HG02870 (cell line): ENCODE measurements around the gene FGGY.
"Not testable (repeated sequence)": the region's sequence is repeated elsewhere in the genome, so short reads cannot be mapped to it uniquely, and the experiment has no call there.

Experiments used
- ATAC-seq: cut with Tn5 transposase; IDR thresholded peaks from one replicate; pipeline ENCODE4 v1.9.1; 2021; ENCODE audit warnings: mild to moderate bottlenecking, moderate library complexity; ENCODE audit not compliant: unreplicated experiment

FGGY gene, protein sequence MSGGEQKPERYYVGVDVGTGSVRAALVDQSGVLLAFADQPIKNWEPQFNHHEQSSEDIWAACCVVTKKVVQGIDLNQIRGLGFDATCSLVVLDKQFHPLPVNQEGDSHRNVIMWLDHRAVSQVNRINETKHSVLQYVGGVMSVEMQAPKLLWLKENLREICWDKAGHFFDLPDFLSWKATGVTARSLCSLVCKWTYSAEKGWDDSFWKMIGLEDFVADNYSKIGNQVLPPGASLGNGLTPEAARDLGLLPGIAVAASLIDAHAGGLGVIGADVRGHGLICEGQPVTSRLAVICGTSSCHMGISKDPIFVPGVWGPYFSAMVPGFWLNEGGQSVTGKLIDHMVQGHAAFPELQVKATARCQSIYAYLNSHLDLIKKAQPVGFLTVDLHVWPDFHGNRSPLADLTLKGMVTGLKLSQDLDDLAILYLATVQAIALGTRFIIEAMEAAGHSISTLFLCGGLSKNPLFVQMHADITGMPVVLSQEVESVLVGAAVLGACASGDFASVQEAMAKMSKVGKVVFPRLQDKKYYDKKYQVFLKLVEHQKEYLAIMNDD

DNA sequence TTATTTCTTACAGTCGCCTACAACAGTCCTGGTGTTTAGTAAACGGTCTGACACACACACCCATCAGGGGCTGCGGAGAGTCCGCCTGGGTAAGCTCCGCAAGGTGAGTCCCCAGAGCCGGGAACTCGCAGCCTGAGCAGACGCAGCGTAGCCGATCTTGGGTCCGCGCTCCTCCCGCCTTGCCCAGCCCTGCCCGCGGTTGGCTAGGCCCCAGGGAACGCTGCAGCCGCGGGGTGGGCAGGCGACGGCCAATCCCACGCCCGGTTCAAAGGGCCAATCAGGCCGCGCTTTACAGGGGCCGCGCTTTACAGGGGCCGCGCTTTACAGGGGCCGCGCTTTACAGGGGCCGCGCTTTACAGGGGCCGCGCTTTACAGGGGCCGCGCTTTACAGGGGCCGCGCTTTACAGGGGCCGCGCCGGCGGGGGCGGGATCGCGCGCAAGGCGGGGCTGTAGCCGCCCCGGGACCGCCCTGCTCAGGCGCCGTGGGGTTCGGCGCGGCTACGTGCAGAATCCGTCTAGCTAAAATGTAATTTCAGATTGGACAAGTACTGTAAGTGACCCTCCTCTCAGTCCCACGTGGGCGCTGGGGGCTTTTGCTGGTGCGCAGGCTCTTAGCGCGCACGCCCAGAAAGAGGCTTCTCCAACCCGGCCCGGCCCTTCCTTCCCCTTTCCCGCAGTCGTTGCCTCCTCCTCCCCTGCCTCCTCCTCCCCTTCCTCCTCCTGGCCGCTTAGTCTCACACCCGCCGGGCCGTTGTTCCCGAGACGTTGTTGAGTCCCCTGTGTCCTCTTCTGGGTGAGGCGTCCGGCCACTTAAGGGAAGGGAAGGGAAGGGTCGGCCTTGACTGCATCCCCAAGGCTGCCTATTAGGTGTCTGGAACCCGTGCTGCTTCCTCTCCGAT lies at the start of gene FGGY:
TSS of gene FGGY (plus strand) at position 737 of the 899 bp plus-strand sequence. CDS start 24,456 bp downstream, outside the sequence.
- ATAC-seq = peak; percentile 91

DNA sequence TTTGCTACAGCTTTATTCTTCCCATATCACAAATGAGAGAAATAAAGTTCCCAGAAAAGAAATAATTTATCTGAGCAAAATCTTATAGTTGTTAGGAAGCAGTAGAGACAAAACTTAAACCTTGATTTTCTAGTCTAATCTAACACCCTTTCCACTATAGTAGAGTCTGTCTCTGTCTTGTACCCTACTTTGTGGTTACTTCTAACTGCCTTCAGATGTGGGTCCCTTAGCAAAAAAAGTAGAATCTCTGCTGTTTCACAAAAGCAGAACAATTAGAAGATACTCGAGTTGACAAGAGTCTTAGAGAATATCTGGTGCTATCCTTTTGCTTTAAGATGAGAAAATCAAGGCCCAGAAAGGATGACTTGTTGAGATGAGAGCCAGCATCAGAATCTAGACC lies 48.1 kb upstream of the FGGY start:
- ATAC-seq = no peak

DNA sequence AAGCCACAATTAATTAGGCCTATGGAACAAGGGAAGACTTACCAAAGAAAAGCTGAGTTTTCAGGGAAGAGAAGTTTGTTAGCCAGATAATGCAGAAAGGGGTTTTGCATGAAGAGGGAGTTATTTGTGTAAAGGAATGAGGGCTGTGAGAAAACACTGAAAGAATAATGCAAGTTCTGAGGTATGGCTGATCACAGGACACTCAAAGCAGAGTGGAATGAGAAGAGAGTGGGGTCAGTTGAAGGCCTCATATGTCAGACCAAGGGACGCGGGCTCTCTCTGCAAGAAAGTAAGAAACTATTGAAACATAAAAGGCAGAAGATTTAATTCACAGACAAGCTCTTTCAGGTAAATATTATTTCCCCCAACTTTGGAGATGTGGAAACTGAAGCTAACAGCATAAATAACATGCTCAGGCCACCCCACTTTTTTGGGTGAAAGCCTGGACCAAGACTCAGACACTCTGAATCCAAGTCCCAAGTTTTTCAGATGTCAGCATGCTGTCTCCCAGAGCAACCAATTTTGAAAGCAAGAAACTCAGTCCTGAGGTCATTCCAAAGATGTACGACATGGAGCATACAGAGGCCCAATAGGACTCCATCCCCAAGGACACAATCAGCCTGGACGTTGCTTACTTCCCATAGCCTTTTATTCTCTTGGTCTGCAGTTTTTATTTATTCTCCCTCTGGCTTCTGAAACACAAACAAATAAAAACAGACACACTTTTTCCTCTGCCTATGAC lies 47.3 kb upstream of the FGGY start:
- ATAC-seq = no peak

DNA sequence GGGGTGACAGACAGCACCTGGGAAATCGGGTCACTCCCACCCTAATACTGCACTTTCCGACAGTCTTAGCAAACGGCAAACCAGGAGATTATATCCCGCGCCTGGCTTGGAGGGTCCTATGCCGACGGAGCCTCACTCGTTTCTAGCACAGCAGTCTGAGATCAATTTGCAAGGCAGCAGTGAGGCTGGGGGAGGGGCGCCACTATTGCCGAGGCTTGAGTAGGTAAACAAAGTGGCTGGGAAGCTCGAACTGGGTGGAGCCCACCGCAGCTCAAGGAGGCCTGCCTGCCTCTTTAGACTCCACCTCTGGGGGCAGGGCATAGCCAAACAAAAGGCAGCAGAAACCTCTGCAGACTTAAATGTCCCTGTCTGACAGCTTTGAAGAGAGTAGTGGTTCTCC lies 45.8 kb upstream of the FGGY start:
- not testable (repeated sequence) for ATAC-seq

DNA sequence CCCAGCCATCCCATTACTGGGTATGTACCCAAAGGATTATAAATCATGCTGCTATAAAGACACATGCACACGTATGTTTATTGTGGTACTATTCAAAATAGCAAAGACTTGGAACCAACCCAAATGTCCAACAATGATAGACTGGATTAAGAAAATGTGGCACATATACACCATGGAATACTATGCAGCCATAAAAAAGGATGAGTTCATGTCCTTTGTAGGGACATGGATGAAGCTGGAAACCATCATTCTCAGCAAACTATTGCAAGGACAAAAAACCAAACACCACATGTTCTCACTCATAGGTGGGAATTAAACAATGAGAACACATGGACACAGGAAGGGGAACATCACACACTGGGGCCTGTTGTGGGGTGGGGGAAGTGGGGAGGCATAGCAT lies 40.5 kb upstream of the FGGY start:
- not testable (repeated sequence) for ATAC-seq

DNA sequence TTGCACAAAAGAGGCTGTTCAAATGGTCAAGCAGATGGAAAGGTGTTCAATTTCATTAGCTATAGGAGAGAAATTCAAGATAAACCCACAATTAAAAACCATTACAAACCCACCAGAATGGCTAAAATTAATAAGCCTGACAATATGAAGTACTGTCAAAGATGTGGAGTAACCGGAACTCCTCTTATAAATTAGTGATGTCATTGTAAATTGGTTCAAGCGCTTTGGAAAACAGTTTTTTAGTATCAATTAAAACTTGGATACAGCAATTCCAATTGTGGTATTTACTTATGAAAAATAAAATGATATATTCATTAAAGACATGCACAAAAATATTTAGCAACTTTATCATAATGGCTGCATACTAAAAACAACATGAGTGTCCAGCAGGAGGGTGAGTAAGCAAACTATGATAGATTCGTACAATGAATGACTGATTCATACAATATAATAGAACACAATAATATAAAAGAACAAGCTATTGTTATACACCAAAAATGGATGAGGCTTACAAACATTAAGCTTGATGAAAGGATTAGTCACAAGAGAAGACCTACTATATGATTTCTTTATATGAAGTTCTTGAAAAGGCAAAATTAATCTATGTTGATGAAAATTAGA lies 38.4 kb upstream of the FGGY start:
- no peak for ATAC-seq

DNA sequence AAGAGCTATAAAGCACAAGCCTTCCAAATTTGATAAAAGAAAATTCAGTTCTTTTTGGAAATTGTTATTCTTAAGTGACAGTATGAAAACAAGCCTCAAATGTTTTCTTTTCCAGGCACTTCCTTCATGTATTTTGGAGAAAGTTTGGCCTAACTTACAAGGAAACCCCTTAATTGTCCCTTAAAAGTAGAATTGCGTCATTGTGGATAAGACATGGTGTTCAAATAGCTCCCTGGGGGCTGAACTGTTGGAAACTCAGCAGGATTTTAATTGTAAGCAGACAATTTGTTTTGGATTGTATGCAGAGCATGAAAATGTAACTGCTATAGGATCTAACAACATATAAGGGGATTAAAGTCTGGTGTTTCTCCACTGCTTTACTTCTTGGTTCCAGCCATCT lies 35.4 kb upstream of the FGGY start:
- ATAC-seq = no peak

DNA sequence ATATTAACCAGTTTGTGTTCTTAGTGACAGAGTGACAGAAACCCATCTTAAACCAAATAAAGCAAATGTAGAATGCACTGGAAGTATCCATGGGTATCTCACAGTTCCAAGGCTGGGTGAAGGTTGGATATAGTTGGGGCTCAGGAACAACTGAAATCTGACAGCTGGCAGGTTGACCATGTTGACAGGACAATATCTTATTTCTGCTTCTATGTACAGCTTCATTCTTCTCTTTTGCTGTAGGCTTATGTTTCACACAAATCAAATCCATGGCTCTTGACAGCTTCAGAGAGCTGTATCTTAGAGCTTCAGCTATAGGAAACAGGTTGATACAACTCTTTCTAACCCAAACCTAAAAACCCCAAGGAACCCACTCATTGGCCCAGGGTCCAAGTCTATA lies 34.3 kb upstream of the FGGY start:
- ATAC-seq = no peak

DNA sequence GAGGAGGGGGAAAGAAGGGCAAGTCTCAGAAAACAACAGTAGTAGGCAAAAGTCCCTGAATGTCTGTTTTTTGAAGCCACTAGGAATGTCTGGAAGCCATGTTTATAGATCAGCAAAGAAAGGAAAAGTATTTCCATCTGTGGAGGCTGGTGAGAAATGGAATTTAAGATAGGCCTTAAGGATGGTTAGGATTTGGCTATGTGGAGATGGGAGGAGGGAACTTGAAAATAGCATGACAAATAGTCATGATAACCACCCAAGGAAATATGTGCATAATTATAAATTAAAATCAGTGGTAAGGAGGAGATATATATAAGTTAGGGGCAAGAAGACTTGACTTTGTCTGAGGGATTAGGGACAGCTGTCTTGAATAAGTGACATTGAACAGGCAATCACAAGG lies 33.8 kb upstream of the FGGY start:
- ATAC-seq = no peak

DNA sequence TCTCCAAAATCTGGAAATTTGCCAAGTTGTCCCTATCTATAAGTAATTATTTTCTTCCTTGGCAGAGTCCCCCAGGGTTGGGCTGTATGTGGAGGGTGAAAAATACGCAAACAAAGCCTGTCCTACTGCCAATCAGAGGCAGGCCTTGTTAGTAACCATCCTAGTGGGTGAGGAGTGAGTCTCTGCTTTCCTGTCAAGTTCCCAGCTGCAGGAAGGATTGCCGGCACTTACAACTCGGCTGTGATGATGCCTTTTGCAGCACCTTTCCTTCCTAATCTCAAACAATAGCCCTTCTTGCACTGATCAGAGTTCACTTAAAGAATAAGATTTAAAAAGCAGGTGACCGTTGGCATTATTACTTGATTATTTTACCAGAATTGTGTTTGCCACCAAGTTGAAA lies 31.3 kb upstream of the FGGY start:
- no peak for ATAC-seq

DNA sequence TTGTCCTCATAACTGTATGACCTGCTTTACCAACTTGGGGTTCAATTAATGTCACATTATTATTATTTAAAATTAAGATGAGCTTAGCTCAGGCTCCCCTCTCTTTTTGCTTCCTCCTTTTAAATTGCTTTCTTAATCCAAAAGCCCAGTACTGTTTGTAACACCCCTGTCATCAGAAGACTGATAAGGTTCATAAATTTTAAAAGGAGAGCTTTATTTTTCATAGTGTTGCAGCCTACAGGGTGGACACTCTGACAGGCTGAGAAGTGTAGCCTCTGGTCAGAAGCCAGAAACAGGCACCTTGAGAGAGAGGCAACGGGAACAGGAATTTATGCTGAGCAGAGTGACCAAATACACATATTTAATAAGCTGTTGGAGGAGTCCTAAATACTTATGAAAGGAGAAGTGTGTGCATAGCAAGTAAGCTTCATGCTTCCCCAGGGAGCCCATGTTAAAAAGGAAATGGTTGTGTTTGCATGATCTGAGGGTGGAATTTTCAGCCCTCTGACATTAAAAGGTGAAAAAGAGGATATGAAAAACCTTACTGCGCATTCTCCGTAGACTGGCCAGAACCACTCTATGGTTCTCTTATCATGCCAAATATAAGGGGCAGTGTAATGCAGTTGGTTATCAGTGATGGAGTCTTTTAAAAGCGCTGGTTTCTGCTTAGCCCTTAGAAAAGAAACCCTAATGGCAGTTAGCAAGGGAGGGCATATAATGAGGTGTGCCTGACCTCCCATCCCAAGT lies 30.5 kb upstream of the FGGY start:
- peak; percentile 80 for ATAC-seq

DNA sequence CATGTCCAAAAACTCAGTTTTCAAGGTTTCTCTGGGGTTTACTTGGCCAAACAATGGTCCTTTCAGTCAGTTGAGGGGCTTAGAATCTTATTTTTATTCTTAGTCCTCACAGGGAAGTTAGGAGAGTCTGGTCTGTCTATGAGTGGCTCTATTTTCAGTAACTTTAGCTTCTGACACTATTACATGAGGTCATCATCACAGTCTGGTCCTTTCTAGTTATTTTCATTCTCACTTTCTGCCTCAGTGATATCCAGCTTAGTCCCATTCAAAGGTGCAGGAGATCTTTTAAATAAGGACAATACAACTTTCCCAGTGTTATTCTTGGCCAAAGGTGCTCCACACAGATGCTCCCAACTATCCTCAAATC lies 30.0 kb upstream of the FGGY start:
- ATAC-seq = peak; percentile 68

DNA sequence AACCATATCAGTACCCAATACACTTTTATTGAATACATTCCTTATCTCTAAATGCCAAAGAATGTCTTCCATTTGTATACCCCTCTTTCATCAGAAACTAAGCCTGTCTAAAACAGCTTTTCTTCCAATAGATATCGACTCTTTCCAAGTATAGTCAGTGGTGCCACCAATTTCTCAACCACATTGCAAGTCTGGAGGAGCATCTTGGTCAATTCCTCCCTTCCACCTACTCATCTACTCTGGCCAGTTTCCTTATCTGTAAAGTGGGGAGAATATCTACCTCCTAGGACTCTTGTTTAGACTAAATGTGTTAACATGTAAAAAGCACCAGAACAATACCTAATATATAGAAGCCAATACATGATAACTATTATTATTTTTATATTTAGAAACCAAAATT lies 28.5 kb upstream of the FGGY start:
- no peak for ATAC-seq

DNA sequence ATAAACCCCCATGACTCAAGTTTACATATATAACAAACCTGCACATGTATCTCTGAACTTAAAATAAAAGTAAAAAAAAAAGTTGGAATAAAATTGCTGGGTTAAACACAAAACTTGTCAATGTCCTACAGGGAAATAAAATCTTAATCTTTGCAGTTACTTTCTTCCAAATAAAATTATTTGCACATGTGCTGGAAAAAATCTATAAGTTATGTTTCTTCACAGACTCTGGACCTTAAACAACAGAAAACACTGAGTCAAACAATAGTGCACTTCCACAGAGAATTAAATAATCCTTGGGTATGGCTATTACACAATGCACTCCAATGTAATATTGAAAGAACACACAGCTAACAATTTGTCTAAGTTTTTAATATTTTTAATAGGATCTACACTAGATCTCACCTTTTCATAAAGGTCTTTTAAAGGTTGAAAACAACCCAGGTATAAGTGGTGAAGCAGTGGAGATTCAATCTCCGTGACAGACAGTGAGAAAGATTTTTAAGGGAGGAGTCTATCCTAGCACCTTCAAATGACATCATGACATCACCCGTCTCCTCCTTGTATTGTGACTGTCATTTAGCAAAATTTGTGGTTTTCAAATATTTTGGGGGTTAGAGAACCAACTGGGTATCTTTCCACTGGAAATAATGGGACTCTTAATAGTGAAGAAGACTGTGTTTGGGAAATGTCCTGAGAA lies 25.2 kb upstream of the FGGY start:
- ATAC-seq = no peak

DNA sequence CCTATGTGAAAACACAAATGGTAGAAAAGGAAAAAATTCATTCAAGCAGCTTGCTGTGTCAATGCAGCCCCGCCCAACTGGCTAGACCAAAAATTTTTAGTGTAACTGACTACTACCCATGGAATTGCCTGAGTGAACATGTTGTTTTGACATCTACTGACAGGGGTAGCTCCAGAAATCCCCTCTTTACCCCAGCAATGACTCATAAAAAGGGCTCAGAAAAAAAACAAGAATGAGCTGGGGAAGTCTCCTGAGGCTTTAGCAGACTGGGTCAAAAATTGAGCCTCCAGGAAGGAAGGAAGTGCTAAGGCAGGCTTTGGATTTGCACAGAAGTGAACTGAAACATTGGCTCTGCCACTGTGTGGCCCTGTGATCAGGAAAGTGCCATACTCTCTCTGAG lies 24.4 kb upstream of the FGGY start:
- ATAC-seq = peak; percentile 85

DNA sequence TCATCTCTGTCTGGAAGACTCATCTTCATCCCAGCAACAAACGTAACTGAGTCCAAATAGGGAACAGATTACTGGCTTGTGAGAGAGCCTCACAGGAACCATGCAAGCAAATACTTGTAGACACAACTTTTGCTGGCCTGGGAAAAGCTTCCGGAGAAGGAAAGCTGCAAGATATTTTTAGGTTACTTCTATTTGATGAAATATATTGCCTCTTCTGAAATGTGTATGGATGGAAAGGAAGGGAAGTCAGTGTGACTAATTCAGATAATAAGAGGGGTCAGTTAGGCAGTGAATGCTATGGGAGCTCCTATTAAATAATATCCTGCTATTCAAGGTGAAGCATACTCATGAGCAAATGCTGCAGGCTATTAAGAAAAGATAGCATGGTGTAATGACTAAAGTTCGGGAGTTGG lies 20.4 kb upstream of the FGGY start:
- ATAC-seq = no peak

DNA sequence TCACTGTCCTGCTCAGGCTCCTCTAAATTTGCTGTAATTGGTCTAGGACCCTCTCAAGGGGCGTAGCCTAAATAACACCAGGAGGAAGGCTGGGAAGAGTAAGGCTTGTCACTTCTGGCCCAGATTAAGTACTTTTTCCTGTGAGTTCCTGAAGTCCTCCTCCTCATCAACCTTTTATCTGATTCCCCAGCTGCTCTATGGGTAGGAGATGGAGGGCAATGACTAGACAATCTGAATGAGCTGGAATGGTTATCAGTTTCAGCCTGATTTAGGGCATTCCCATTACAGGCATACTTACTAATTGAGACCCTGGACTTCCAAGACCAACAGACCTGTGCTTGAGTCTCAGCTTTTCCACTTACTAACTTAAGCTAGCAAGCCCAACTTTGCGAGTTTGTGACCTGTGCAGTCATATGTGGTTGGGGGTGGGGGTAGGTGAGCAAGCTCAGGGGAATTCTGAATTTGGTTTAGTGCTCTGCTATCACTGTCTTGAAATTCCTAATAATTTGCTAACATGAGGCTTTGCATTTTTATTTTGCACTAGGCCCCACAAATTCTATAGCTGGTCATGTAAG lies 18.0 kb upstream of the FGGY start:
- ATAC-seq = no peak

DNA sequence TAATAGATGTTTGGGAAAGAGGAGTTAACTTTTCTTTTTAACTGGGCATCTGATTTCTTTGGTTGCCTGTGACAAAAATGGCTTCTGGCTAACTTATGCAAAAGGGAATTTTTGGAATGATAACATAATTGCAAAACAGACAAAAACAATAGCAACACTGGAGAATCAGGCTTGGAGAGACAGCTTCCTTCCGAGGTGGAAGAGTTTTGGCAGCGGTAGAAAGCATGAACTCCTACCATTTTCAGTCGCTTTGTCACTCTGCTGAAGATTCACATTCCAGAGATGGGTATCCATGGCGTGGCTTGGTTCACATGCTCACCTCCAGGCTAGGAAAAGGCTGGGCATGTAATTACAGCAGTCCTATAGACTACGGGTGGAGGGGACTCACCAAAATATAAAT lies 17.2 kb upstream of the FGGY start:
- no peak for ATAC-seq

DNA sequence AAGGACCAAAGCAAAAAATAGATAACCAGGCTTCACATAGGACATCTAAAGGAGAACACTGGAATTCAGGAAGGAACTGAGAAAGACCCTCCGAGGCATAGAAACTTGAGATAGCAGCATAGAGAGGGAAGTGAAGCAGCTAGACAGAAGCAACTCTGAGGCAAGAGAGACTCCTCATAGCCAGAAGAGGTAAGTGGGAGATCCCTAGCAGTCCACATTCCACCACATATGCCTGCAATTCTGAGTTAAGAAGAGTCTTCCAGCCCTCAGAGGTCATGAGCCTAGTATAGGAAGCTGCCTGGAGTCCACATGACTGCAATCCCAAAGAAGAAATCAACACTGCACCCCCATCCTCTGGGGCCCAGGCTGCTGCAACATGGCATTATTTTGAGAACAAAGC lies 13.9 kb upstream of the FGGY start:
- ATAC-seq = no peak
